HL-60 (cell line): ENCODE data around the gene SHISA4.

Experiments
- GABPA ChIP-seq: IDR thresholded peaks from 2 replicates; pipeline ENCODE4 v1.6.1; 2012; ENCODE audit warnings: low read depth
- SPI1 ChIP-seq: IDR thresholded peaks from 2 replicates; pipeline ENCODE4 v1.6.1; 2012; ENCODE audit warnings: low read depth, mild to moderate bottlenecking, borderline replicate concordance
- TF ChIP-seq, protein P1 (sequence below): IDR thresholded peaks from one replicate; pipeline ENCODE4 v1.5.1; 2011; ENCODE audit warnings: low read length, control low read depth, inconsistent platforms; ENCODE audit not compliant: insufficient read depth

DNA sequence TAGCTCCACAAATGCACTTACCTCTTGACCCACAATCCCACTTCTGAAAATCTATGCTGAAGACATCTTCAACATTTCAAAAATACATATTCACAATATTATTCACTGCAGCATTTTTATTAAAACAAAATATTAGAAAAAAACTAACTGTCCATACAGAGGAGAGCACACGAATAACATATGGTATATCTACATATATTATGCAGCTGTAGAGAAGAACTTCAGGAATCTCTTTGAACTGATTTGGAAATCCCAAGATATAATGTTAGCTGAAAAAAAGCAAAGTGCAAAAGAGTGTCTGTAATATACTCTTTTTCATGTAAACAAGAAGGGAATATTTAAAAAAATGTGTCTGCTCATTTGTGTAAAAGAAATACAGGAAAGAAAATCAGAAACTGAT lies 48.2 kb upstream of the SHISA4 start:
- TF ChIP-seq, protein P1, sequence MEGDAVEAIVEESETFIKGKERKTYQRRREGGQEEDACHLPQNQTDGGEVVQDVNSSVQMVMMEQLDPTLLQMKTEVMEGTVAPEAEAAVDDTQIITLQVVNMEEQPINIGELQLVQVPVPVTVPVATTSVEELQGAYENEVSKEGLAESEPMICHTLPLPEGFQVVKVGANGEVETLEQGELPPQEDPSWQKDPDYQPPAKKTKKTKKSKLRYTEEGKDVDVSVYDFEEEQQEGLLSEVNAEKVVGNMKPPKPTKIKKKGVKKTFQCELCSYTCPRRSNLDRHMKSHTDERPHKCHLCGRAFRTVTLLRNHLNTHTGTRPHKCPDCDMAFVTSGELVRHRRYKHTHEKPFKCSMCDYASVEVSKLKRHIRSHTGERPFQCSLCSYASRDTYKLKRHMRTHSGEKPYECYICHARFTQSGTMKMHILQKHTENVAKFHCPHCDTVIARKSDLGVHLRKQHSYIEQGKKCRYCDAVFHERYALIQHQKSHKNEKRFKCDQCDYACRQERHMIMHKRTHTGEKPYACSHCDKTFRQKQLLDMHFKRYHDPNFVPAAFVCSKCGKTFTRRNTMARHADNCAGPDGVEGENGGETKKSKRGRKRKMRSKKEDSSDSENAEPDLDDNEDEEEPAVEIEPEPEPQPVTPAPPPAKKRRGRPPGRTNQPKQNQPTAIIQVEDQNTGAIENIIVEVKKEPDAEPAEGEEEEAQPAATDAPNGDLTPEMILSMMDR = no peak
- TF ChIP-seq GABPA (no peak), SPI1 (no peak)
